GM18517 (cell line): Measurements from ENCODE around the gene HPS4.
"Not testable (repeated sequence)": the region's sequence is repeated elsewhere in the genome, so short reads cannot be mapped to it uniquely, and the experiment has no call there.

Experiments used
- ATAC-seq: cut with Tn5 transposase; IDR thresholded peaks from one replicate; pipeline ENCODE4 v1.9.1; 2021; ENCODE audit warnings: mild to moderate bottlenecking, moderate library complexity; ENCODE audit not compliant: unreplicated experiment

HPS4 gene

GRCh38 chr22:26444777-26445176 is 38.8 kb downstream of the HPS4 start:
- ATAC-seq = no peak

- ATAC-seq = no peak
Measured at GRCh38 chr22:26443901-26444690, 39.5 kb downstream of the HPS4 start.

GRCh38 chr22:26442086-26442756 is 41.4 kb downstream of the HPS4 start:
- ATAC-seq = no peak

- ATAC-seq = no peak
Measured at GRCh38 chr22:26439559-26439958, 44.0 kb downstream of the HPS4 start.

GRCh38 chr22:26438776-26439175 is 44.8 kb downstream of the HPS4 start:
- not testable (repeated sequence) for ATAC-seq

GRCh38 chr22:26437694-26438392 is 45.7 kb downstream of the HPS4 start:
- no peak for ATAC-seq

DNA sequence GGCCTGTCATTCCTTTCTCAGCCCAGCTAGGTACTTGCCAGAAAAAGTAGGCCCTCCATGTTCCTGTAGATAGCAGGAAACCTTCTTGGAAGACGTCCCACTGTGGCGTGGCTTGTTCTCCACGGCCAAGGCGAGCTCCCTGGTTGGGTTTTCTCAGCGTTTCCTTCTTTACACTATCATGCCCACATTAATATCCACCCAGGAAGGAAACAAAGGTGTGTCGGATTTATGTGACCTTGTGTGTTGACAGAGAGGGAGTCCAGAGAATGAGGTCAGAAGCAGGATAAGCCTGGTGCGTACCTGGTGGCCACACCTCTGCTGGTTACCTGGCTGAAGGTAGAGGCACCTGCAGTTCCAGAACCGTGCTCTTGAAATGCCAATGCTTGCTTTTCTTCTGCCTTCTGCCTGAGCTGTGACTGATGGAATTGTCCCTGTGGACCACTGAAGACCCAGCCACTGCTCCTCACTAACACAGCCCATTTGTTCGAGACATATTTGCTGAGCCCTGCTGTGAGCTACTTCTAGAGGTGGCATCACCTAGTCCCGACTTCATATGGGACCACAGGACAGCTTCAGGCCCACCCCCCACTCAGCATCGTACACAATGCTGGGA is 46.6 kb downstream of the HPS4 start:
- no peak for ATAC-seq

DNA sequence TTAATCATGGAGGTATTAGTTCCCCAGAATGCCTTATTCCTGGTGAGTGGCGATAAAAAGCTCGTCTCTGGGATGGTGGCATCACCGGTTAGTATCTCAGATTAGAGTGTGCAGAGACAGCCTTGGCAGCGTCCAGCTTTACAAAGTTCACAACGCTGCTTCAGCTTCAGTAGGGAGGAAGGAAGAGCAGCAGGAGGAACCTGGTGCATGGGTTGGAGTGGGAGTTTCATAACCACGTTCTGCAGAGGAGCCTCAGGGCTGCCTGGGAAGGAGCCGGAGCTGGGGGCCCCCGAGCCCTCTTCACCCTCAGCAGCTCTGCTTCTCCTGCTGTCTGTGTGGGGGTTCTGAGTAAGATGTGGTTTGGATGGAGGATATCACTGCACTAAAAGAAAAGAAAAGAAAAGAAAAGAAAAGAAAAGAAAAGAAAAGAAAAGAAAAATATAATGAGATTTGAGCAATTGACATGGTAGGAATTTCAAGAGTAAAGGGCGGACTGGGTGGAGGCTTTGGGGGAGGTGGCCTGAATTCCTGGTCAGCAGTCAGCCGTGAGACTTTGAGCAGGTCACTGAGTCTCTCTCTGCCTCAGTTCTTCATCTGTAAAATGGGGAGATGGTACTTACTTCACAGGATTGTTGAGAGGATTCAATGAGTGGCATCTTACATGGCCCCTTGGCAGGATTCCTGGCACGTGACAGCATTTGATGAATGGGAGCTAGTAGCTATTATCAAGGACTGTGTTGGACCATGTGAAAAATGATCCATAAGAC is 48.1 kb downstream of the HPS4 start:
- no peak for ATAC-seq

DNA sequence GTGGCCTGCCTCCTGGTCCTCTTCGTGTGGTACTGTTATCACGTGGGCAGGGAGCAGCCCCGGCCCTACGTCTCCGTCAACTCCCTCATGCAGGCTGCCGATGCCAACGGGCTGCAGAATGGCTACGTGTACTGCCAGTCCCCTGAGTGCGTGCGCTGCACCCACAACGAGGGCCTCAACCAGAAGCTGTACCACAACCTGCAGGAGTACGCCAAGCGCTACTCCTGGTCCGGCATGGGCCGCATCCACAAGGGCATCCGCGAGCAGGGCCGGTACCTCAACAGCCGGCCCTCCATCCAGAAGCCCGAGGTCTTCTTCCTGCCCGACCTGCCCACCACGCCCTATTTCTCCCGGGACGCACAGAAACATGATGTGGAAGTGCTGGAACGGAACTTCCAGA is 49.8 kb downstream of the HPS4 start:
- ATAC-seq = no peak

DNA sequence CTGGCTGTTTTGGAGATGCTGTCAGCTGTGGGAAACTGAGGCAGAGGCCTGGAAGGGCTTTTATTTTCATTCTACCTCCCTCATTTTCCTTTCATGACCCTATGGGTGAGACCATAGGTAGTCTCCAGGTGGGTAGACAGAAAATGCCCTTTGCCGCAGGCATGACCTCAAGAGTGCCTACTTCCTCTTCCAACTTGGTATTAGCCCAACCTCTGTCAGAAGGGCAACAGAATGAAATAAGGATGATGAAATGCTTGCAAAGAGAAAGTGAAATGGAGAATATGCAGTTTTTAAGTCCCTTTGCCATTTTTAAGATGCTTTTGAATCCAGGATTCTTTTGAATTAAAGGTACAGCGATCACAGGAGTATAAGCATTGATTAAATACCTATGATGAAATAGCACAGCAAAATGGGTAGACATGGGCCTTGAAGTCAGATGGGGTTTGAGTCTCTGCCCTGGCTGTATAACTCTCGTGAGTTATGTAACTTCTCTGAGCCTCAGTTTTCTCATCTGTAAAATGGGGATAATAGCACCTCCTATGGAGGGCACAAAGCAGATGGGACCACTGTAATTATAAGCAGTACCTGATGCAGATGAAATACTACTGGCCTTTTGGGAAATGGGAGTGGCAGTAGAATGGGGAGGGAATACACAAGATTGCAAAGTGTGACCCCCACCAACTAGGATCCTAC is 50.8 kb downstream of the HPS4 start:
- ATAC-seq = peak; percentile 40

DNA sequence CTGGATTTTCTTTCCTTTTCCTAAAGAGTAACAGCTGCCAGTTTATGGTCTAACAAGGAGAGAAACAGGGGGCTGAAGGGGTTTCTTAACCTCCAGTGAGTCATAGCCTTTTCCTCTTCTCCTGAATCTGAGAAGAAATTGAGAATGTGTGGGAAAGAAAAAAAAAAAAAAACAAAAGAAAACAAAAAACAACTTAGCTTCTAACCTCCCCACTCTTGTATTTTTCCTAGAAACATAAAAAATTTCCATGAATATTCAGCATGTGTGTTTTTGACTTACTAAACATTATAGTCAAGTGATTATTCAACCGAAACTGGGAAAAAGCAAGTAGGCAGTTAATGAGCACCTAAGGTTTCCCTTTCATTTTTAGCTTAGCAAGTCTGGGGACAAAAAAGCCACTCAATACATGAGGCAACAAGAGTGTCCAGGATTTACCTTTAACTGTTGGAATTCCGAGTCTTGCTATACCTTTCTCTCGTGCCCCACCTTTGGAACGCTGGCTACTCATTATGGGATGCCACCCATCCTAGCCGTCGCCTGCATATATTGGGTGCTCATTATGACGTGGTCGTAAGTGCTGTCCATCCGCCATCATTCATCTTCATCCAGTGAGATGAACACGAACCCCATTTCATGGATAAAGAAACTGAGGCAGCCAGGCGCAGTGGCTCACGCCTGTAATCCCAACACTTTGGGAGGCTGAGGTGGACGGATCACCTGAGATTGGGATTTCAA is 52.2 kb downstream of the HPS4 start:
- ATAC-seq = no peak

DNA sequence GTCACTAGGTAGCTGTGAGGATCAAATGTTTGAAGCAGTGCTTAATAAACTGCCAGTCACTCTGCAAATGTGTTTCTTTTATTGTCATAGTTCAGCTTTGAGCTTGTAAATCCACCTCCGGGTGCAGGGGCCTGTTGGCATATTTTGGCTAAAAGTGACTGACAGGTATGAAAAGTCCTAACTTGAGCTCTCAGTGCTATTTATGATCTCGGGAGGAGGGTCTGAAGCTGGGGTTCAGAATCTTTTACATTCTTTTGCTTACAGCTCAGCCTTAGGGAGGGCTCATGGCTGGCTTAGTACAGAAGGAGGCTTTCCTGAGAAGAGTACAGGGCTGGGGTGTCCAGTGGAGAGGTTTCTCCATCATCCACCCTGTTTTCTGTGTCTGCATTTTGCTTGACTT is 53.0 kb downstream of the HPS4 start:
- ATAC-seq = no peak

DNA sequence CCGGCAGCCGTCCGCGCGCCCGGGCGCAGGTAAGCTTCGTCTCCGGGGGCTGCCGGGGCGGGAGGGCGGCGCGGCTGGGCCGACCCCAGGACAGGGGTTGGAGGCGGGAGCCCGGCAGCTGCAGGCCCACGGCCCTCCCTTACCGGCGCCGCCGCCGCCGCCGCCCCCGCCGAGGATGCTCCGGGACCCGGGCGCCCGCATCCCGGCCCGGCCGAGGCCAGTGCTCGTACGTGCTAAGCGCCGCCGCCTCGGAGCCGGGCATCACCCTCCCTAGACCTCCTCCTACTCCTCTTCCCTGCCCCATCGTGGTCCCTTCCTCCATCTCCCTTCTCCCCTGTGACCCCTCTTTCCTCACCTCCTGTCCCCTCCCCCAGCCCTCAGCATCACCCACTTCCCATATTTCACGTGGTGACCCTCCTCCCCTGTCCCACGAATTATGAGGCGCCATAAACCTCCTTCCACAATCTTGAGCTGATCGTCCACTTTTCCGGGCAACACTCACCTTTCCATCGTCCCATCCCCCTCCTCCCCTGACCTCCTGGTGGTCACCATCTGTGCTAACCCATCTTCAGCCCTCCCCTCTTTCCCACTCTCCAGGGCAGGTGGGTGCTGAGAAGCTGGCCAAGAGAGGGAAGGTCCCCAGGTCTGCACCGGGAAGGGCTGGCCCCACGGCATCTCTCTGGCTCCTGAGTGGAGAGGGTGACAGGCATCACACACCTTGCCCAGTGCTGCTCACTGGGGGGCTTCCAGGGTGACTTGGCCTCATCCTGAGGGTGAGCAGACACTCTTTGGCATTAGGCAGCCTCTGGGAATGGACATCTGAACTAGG is 53.9 kb downstream of the HPS4 start:
- ATAC-seq = no peak

GRCh38 chr22:26428515-26429457 is 54.8 kb downstream of the HPS4 start, which contains the start of gene ASPHD2:
Gene ASPHD2 (plus strand): TSS chr22:26429260. CDS start chr22:26433616, 4,356 bp downstream.
- ATAC-seq = peak; percentile 75

DNA sequence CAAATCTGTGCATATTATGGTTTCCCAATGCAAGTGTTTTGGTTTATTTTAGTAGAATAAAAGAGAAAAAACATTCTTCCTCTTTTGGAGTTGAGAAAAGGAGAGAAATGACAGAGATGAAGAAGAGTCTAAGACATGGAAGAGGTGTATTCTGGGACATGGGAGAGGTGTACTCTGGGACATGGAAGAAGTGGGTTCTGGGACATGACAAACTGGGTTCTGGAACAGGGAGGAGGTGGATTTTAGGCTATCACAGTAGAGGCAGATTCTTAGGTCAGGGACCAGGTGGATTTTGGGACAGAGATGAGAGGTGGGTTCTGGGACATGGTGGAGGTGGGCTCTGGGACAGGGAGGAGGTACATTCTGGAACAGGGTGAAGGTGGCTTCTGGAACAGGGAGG is 56.7 kb downstream of the HPS4 start:
- no peak for ATAC-seq

- ATAC-seq = no peak
Measured at GRCh38 chr22:26418620-26419019, 65.0 kb downstream of the HPS4 start.

DNA sequence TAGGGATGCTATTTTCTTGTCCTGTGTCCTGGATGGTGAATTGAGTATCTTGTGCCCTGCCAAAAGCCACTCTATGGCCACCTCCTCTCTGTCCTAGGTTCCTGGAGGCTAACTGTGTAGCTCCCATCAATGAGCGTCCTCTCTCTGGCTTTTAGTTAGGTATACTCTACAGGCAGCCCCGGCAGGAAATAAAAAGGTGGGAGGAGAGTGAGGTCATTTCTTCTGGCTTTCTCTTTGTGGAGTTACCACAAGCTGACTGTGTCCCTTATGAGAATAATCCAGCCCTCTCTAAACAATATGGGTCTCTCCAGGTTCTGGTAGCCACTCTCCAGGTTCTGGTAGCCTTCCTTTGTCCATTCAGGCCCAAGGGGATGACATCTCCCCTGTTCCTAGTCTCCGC is 66.2 kb downstream of the HPS4 start:
- ATAC-seq = no peak
